ENCODE measurements around the gene NOXRED1. TPM values are rescaled to one million over a fixed set of nuclear protein-coding genes. Genes with fewer than 3 reads are reported as not detected.

NOXRED1 gene
- total RNA-seq, 1 experiment from 2014 or later, result 0.20 TPM

DNA sequence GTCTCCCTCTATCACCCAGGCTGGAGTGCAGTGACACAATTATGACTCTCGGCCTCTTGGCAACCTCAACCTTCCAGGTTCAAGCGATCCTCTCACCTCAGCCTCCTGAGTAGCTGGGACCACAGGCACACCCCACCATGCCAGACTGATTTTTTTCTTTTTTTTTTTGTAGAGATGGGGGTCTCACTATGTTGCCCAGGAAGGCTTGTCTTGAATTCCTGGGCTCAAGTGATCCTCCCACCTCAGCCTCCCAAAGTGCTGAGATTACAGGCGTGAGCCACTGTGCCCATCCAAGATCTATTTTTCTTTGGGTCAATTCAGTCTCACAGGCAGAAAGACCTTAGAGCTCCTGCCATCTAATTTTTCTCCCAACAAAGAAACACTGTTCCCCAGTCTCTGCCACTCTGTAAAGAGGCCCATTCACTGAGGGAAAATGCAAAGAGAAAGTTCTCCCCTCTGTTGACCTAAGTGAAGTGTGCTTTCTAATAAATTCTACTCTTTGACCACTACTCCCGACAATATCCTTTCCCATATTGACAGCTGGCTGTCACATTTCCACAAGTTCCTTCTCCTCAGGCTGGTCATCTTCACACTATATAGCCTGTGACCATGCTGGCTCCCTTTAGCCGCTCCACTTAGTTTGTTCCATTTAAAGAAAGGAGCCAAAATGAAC, 69.7 kb downstream of the NOXRED1 start (continued):
- TF ChIP-seq, protein P1, sequence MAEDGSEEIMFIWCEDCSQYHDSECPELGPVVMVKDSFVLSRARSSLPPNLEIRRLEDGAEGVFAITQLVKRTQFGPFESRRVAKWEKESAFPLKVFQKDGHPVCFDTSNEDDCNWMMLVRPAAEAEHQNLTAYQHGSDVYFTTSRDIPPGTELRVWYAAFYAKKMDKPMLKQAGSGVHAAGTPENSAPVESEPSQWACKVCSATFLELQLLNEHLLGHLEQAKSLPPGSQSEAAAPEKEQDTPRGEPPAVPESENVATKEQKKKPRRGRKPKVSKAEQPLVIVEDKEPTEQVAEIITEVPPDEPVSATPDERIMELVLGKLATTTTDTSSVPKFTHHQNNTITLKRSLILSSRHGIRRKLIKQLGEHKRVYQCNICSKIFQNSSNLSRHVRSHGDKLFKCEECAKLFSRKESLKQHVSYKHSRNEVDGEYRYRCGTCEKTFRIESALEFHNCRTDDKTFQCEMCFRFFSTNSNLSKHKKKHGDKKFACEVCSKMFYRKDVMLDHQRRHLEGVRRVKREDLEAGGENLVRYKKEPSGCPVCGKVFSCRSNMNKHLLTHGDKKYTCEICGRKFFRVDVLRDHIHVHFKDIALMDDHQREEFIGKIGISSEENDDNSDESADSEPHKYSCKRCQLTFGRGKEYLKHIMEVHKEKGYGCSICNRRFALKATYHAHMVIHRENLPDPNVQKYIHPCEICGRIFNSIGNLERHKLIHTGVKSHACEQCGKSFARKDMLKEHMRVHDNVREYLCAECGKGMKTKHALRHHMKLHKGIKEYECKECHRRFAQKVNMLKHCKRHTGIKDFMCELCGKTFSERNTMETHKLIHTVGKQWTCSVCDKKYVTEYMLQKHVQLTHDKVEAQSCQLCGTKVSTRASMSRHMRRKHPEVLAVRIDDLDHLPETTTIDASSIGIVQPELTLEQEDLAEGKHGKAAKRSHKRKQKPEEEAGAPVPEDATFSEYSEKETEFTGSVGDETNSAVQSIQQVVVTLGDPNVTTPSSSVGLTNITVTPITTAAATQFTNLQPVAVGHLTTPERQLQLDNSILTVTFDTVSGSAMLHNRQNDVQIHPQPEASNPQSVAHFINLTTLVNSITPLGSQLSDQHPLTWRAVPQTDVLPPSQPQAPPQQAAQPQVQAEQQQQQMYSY (CRISPR knock-in tag; IDR thresholded peaks at IDR 0.05), result no peak
- TF ChIP-seq, protein P2, sequence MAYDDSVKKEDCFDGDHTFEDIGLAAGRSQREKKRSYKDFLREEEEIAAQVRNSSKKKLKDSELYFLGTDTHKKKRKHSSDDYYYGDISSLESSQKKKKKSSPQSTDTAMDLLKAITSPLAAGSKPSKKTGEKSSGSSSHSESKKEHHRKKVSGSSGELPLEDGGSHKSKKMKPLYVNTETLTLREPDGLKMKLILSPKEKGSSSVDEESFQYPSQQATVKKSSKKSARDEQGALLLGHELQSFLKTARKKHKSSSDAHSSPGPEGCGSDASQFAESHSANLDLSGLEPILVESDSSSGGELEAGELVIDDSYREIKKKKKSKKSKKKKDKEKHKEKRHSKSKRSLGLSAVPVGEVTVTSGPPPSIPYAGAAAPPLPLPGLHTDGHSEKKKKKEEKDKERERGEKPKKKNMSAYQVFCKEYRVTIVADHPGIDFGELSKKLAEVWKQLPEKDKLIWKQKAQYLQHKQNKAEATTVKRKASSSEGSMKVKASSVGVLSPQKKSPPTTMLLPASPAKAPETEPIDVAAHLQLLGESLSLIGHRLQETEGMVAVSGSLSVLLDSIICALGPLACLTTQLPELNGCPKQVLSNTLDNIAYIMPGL (CRISPR knock-in tag; IDR thresholded peaks at IDR 0.05), result no peak
- TF ChIP-seq, protein P3, sequence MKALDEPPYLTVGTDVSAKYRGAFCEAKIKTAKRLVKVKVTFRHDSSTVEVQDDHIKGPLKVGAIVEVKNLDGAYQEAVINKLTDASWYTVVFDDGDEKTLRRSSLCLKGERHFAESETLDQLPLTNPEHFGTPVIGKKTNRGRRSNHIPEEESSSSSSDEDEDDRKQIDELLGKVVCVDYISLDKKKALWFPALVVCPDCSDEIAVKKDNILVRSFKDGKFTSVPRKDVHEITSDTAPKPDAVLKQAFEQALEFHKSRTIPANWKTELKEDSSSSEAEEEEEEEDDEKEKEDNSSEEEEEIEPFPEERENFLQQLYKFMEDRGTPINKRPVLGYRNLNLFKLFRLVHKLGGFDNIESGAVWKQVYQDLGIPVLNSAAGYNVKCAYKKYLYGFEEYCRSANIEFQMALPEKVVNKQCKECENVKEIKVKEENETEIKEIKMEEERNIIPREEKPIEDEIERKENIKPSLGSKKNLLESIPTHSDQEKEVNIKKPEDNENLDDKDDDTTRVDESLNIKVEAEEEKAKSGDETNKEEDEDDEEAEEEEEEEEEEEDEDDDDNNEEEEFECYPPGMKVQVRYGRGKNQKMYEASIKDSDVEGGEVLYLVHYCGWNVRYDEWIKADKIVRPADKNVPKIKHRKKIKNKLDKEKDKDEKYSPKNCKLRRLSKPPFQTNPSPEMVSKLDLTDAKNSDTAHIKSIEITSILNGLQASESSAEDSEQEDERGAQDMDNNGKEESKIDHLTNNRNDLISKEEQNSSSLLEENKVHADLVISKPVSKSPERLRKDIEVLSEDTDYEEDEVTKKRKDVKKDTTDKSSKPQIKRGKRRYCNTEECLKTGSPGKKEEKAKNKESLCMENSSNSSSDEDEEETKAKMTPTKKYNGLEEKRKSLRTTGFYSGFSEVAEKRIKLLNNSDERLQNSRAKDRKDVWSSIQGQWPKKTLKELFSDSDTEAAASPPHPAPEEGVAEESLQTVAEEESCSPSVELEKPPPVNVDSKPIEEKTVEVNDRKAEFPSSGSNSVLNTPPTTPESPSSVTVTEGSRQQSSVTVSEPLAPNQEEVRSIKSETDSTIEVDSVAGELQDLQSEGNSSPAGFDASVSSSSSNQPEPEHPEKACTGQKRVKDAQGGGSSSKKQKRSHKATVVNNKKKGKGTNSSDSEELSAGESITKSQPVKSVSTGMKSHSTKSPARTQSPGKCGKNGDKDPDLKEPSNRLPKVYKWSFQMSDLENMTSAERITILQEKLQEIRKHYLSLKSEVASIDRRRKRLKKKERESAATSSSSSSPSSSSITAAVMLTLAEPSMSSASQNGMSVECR (CRISPR knock-in tag; IDR thresholded peaks at IDR 0.05; ENCODE audit: borderline replicate concordance), result no peak

DNA sequence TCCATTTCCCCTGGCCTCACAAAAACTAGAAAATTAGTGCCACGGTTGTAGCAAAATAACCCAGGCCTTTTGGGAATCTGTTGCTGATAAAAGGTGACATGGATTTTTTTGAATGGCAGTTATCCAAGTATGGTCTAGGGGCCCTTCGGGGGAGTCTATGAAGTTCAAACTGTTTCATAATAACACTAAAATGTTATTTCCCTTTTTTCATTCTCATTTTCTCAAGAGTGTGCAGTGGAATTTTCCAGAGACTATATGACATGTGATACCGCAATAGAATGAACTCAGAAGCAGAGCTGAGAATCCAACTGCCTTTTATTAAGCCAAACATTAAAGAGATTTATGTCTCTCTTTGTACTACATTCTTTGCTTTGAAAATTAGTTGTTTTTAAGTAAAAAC, 75.6 kb downstream of the NOXRED1 start:
- Mint-ChIP-seq H3K27ac (no peak overlapping the region), H3K4me3 (no peak overlapping the region), H3K4me1 (peaks cover 20% of the 10 kb centered on the region), H3K27me3 (ENCODE audit: low read depth) (no peaks in the 10 kb centered on the region), H3K36me3 (peaks cover 5% of the 10 kb centered on the region), H3K9me3 (no peaks in the 10 kb centered on the region)
- POLR2A ChIA-PET, result no interaction called here
- CTCF ChIA-PET, result no interaction called here
- no peak for TF ChIP-seq FOXK1 (CRISPR knock-in tag; IDR thresholded peaks at IDR 0.05)
- TF ChIP-seq JAZF1 (CRISPR knock-in tag; IDR thresholded peaks at IDR 0.05), result no peak
- no peak for TF ChIP-seq CREM (CRISPR knock-in tag; IDR thresholded peaks at IDR 0.05)
- no peak for TF ChIP-seq ZNF423 (CRISPR knock-in tag; IDR thresholded peaks at IDR 0.05)
- no peak for TF ChIP-seq MXD4 (CRISPR knock-in tag; IDR thresholded peaks at IDR 0.05; ENCODE audit: borderline replicate concordance)
- TF ChIP-seq ZNF219 (CRISPR knock-in tag; IDR thresholded peaks at IDR 0.05; ENCODE audit: borderline replicate concordance), result no peak
- no peak for ATAC-seq
- DNase-seq (ENCODE audit: low spot score), result no peak

DNA sequence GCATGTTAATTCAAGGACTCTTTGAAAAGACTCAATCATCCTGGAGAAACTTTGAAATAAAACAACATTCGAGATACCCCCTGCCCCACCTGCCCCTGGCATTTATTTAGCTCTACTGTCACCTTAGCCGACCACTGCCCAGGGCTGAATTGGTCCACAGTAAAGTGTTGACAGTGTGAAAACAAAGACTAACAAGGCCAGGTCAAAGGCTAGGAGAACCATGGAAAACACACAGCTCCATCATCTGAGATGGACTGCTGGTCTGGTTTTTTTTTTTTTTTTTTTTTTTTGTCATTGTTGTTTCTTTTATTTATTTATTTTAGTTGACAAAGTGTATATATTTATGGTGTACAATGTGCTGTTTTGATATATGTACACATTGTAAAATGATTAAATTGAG, 76.8 kb downstream of the NOXRED1 start:
- Mint-ChIP-seq H3K4me3 (no peak overlapping the region), H3K9me3 (no peaks in the 10 kb centered on the region), H3K36me3 (peaks cover 14% of the 10 kb centered on the region), H3K4me1 (peaks cover 25% of the 10 kb centered on the region), H3K27me3 (ENCODE audit: low read depth) (no peaks in the 10 kb centered on the region), H3K27ac (no peak overlapping the region)
- DNase-seq (ENCODE audit: low spot score) (no peak), ATAC-seq (no peak)
- POLR2A ChIA-PET, result no interaction called here
- CTCF ChIA-PET, result interaction anchor here (0.6 to 0.7 kb wide), 3 partner anchors 100 to 194 kb away, joined by 3 to 5 read pairs (median 4); no protein-coding TSS in a partner anchor
- TF ChIP-seq, protein P4, sequence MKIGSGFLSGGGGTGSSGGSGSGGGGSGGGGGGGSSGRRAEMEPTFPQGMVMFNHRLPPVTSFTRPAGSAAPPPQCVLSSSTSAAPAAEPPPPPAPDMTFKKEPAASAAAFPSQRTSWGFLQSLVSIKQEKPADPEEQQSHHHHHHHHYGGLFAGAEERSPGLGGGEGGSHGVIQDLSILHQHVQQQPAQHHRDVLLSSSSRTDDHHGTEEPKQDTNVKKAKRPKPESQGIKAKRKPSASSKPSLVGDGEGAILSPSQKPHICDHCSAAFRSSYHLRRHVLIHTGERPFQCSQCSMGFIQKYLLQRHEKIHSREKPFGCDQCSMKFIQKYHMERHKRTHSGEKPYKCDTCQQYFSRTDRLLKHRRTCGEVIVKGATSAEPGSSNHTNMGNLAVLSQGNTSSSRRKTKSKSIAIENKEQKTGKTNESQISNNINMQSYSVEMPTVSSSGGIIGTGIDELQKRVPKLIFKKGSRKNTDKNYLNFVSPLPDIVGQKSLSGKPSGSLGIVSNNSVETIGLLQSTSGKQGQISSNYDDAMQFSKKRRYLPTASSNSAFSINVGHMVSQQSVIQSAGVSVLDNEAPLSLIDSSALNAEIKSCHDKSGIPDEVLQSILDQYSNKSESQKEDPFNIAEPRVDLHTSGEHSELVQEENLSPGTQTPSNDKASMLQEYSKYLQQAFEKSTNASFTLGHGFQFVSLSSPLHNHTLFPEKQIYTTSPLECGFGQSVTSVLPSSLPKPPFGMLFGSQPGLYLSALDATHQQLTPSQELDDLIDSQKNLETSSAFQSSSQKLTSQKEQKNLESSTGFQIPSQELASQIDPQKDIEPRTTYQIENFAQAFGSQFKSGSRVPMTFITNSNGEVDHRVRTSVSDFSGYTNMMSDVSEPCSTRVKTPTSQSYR (CRISPR knock-in tag; IDR thresholded peaks at IDR 0.05), result no peak
- TF ChIP-seq, protein P5, sequence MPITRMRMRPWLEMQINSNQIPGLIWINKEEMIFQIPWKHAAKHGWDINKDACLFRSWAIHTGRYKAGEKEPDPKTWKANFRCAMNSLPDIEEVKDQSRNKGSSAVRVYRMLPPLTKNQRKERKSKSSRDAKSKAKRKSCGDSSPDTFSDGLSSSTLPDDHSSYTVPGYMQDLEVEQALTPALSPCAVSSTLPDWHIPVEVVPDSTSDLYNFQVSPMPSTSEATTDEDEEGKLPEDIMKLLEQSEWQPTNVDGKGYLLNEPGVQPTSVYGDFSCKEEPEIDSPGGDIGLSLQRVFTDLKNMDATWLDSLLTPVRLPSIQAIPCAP (CRISPR knock-in tag; IDR thresholded peaks at IDR 0.05), result no peak
- TF ChIP-seq SP1 (CRISPR knock-in tag; conservative IDR thresholded peaks at IDR 0.05), result no peak
- TF ChIP-seq, protein P6, sequence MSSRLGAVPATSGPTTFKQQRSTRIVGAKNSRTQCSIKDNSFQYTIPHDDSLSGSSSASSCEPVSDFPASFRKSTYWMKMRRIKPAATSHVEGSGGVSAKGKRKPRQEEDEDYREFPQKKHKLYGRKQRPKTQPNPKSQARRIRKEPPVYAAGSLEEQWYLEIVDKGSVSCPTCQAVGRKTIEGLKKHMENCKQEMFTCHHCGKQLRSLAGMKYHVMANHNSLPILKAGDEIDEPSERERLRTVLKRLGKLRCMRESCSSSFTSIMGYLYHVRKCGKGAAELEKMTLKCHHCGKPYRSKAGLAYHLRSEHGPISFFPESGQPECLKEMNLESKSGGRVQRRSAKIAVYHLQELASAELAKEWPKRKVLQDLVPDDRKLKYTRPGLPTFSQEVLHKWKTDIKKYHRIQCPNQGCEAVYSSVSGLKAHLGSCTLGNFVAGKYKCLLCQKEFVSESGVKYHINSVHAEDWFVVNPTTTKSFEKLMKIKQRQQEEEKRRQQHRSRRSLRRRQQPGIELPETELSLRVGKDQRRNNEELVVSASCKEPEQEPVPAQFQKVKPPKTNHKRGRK (CRISPR knock-in tag; IDR thresholded peaks at IDR 0.05; ENCODE audit: borderline replicate concordance), result no peak
- TF ChIP-seq, protein P7, sequence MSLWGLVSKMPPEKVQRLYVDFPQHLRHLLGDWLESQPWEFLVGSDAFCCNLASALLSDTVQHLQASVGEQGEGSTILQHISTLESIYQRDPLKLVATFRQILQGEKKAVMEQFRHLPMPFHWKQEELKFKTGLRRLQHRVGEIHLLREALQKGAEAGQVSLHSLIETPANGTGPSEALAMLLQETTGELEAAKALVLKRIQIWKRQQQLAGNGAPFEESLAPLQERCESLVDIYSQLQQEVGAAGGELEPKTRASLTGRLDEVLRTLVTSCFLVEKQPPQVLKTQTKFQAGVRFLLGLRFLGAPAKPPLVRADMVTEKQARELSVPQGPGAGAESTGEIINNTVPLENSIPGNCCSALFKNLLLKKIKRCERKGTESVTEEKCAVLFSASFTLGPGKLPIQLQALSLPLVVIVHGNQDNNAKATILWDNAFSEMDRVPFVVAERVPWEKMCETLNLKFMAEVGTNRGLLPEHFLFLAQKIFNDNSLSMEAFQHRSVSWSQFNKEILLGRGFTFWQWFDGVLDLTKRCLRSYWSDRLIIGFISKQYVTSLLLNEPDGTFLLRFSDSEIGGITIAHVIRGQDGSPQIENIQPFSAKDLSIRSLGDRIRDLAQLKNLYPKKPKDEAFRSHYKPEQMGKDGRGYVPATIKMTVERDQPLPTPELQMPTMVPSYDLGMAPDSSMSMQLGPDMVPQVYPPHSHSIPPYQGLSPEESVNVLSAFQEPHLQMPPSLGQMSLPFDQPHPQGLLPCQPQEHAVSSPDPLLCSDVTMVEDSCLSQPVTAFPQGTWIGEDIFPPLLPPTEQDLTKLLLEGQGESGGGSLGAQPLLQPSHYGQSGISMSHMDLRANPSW (CRISPR knock-in tag; conservative IDR thresholded peaks at IDR 0.05; ENCODE audit: low read depth), result no peak
